NCI-H1092 treated with DMSO at 0.1 percent for 48 hours (cell line): ENCODE measurements around the gene PDE5A.
A peak's percentile ranks its signal among the peaks of the same experiment; 100 is the strongest.
"Not testable (repeated sequence)": the region's sequence is repeated elsewhere in the genome, so short reads cannot be mapped to it uniquely, and the experiment has no call there.

Experiments
- DNase-seq: peaks from one replicate; lab custom pipeline; 2025; lab: John Stamatoyannopoulos, UW

Gene PDE5A

DNA sequence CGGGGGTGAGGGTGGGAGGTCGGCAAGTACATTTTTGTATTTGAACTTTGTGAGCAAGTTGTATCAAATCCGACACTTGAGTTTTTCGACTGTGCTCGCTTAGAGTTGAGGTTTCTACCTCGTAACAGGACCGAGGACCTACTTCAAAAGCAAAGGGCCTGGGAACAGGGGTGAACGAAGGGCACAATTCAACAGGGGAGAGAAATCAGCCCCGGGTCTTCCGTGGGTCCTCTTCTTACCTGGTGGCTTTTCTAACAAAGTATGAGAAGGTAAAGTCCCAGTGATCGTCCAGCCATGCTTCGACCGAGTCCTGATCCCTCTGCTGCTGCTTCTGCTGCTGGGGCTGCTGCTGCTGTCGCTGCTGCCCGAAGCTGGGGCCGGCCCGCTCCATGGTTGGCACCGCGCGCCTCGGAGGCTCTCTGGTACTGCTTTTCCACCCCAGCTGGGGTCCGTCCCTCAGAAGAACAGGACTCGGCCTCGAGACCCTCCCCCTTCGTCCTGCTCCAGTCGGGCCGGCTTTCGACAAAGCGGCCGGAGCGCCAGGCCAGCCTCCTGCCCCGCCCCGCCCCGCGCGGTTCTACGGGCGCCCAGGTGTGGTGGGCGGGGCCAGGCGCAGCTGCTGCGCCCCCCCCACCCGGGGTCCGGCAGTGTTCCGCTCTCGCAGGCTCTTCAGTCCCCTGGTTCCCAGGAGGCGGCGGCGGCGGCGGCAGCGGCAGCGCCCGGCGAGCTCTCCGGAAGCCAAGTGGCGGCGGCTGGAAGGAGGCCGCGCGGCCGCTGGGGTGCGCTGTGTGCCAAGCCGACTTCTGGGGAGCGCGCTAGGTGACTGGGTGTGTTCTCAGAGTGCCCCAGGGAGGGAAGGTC, at the start of gene PDE5A:
PDE5A (minus strand) TSS at position 524 of the 861 bp plus-strand sequence; CDS start at position 391, 133 bp downstream.
- peak; percentile 91 for DNase-seq

DNA sequence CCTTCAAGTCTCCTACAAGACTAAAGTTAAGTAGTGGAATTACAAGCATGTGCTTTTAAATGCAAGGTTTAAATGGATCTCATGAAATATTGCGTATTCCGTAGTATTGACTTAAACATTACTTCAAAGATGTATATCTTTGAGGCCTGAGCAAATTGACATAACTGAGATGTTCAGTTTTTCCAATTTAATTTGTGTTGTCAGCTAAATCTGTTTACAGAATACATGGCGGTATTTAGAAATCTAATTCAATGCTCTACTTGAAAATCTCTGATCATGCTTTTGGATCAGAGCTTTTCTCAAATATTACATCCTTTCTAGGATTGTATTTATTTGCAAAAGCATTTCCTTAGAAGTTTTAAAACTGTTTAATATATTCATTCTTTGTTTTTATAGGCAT, 47.5 kb upstream of the PDE5A start:
- DNase-seq, result no peak

DNA sequence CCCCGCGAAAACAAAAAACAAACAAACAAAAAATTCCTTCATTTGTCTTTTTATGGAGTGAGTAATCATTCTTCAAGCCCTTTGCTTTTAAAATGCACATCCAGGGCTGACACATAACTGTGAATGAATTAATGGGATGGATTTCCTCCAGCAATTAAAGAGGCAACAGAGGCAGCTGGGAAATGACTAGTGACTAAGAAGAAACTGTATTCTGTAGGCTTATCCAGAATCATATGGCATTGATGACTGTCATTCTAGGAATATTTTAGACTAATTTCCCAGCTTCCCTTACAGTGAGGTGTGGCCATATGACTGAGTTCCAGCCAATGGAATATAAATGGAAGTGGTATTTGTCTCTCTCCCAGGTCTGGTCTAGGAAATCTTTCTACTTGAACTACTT, 46.8 kb upstream of the PDE5A start:
- DNase-seq, result no peak

GRCh38 chr4:119672938-119673337, 44.3 kb upstream of the PDE5A start:
- DNase-seq, result no peak

DNA sequence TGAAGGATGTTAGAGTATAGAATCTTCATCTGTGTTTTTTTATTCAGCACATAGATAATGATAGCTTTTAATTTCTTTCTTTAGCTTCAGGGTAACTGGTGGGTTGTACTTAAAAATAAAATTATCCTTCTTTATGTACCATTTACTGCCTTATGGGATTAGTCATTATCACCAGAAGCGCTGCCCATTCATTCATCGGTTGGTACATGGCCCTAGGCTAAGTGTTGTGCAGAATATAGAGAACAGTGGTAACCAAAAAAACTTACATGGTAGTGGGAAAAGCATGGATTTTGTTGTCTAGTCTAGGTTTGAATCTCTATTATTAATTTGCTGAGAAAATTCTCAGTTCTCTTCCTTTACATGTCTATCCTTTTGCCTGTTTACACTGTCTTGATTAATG, 43.5 kb upstream of the PDE5A start:
- no peak for DNase-seq

DNA sequence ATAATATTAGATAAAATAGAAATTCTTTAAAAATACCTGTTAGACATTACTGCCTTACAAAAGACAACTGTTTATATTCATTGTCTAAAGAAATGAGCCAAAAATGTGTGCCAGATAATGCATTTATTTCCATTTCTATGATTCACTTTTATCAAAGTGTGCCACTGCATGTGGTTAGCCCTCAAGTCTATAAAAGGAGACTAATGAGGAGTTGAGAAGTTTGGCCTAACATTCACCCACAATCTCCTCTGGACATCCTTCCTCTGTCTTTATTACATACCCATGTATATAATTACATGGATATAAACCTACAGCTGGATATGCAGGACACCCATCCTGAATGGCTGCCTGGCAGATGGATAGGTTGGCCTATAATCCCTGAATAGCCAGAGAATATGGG, 42.6 kb upstream of the PDE5A start:
- no peak for DNase-seq

GRCh38 chr4:119667802-119668201, 39.2 kb upstream of the PDE5A start:
- no peak for DNase-seq

- peak; percentile 3 for DNase-seq
Measured at GRCh38 chr4:119666653-119667091, 38.1 kb upstream of the PDE5A start.

GRCh38 chr4:119665752-119666151, 37.1 kb upstream of the PDE5A start:
- DNase-seq, result no peak

DNA sequence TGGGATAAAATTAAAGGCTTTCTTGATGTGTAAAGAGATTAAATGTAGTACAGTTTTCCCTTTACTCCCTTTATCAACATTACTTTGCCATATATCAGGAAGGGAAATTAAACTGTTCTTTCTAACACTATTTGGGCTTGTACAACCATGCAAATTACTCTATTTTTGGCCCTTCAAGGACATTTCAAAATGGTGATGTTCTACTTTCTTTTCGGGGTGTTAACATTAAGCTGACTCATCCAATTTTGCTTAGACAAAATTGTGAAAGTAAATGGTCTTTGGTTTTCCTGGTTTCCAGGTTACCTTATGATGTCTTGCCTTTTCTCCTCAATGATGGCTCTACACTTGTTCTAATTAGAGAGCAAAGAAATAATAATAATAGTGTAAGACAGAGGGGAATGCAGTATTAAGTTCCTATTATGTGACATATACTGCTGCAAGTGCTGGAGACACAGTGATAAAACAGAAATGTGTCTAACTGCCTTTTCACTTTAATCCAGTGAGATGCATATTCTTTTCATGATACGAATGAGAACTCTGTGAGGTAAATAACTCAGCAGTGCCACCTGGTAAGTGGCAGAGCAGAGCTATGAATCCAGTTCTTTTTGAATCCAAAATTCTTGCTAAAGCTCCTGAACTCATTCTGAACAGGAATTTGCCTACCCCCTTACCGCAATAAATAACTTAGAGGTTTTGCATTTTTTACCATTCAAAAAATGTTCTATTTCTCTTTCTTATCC, 35.7 kb upstream of the PDE5A start:
- no peak for DNase-seq

GRCh38 chr4:119663160-119663788, 34.7 kb upstream of the PDE5A start:
- DNase-seq, result no peak

- DNase-seq, result not testable (repeated sequence)
Measured at GRCh38 chr4:119662612-119663011, 34.0 kb upstream of the PDE5A start.

- no peak for DNase-seq
Measured at GRCh38 chr4:119661231-119661630, 32.6 kb upstream of the PDE5A start.

- DNase-seq, result peak; percentile 65
Measured at GRCh38 chr4:119659576-119659975, 31.0 kb upstream of the PDE5A start.

DNA sequence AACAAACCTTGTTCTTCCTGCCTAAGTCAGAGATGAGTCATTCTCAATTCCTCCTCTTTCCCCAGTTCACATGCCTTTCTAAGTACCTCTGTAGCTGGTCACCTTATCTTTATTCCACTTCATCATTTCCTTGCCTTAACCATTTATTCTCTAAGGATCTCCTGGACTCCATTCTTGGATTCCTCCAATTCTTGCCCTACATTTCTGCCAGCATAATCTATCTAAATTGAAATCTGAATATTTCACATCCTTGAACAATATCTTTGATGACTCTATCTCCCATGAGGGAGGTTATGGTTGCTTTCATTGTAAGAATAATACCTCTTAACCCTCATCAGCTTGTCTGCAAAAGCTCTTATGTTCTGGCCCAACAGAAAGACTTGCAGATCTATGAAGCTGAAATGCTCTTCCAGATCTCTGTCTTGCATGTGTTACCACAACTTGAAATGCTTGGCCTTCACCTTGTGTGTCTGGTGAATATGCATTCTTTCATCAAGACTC, 28.6 kb upstream of the PDE5A start:
- no peak for DNase-seq

GRCh38 chr4:119656342-119656741, 27.7 kb upstream of the PDE5A start:
- DNase-seq, result no peak

DNA sequence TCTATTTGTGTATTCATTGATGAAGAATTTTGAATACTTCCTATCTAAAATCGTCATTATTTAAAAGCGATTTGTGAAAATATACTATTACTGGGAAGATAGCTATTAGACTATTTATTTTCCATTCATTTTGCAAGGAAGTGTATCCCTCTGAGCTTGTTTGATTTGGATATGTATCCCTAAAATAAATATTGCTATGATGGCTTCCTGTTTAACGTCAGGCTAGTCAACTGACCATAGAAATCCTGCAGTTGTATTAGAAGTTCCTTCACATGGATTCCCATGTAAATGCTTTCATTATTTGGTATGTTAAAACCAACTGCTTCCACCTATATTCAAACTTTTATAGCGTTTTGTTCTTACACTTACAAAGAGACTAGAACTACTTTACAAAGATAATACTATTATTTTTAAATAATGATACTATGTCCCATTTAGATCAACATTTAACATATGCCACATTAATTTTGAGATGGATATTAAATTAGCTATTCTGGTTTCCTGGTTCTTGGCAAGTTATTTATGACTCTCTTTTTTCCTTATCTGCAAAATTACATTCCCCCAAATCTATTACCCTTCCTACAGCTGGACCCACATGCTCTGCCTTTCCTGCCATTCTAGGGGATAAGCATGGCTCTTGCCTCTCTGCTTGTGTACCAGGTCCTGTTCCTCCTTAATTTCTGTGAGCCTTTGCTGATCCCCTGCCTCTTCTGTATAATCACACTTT, 26.7 kb upstream of the PDE5A start:
- no peak for DNase-seq

GRCh38 chr4:119653990-119654389, 25.4 kb upstream of the PDE5A start:
- no peak for DNase-seq

DNA sequence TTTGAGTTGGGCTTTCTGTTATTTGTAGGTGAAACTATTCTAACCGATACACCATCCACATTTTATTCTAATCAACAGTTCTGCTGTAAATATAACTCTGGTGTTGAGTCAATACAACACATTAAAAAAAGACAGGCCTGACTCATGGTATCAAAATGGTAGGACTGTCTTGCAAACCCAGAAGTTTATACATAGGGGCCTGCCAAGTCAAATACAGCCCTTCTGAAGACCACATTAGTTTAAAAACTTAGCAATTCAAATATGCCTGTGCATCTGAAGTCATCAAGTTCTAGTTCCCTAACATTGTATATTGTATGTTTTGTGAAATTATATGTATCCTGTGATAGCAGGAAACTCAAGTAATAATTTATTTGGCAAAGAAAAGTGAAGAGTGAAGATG, 24.4 kb upstream of the PDE5A start:
- no peak for DNase-seq

GRCh38 chr4:119648398-119648797, 19.8 kb upstream of the PDE5A start:
- DNase-seq, result no peak

DNA sequence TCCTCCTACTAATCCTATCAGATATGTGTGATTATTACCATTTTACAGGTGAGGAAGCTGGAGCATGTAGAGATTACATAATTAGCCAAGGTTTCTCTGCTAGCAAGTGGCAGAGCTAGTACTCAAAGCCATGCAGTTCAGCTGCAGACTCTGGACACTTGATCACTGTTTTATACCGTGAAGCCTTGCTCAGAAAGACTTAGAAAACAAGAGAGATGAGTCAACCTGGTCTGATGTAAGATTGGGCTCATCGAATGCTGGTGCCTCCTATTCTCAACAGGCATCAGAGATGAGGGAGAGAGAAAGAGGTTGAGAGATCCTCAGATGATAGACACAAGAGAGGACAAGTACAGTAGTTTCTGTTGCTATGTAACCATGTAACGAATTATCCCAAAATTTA, 19.0 kb upstream of the PDE5A start:
- no peak for DNase-seq
